VCaP (cell line): ENCODE data around the gene HOXA5.
A peak's percentile ranks its signal among the peaks of the same experiment; 100 is the strongest.

Experiments
- H3K27ac ChIP-seq: fragments of 450-650 bp; 2 replicates; pipeline ENCODE4 v1.5.1; 2017
- CTCF ChIP-seq: fragments of 450-650 bp; conservative IDR thresholded peaks from 2 replicates; pipeline ENCODE4 v1.5.1; 2017; ENCODE audit warnings: mild to moderate bottlenecking, moderate library complexity

Gene HOXA5

DNA sequence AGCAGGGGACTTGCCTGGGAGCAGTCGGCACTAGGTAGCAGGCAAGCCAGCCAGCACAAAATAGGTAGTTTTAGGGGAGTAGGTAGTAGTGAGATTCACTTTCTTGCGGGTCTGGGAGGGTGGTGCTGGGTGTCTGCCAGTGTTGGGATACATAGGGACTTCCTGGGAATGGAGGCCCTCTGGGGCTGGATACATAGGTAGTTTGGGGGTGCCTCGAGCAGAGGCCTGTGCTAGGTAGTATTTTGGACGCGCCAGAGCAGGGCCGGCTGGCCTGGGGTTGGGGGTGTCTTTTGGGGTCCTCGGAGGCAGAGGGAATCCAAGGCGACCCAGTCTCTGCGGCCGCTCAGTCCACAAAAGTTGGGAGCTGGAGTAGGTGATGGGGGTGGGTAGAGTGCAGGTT lies 10.9 kb upstream of the HOXA5 start:
- no peak for TF ChIP-seq CTCF
- H3K27ac ChIP-seq: no peak overlapping the region

GRCh38 chr7:27153526-27153925 lies 10.0 kb upstream of the HOXA5 start:
- H3K27ac ChIP-seq: no peak overlapping the region
- no peak for TF ChIP-seq CTCF

DNA sequence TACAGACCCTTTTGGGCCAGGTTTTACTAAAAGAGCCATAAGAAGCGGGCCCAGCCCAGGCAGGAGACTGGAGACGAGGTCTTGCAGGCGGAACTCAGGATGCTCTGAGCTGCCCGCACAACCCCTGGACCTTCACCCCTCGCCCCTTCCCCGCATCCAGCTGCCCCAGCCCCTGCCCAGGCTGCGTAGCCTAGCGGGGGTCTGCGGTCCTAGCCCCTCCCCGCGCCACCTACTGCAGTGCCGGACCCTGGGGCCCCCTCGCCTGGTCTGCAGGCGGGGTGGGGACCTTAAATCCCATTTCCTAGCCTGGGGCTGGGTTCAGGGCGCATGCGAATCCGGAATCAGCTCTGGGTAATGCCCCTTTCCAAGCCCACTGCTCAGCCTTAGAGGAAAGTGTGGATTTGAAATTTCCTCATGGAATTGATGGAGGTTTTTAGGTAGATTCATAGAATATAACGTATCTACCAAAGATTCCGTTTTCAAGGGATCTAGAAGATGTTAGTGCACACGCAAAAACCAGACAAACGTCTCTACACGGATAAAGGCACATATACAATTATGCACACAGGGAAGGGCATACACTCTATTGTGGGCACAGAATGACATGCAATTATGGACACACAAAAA lies 9.4 kb upstream of the HOXA5 start:
- no peak for TF ChIP-seq CTCF
- H3K27ac ChIP-seq: peak overlapping the region; percentile 94

GRCh38 chr7:27151931-27152815 lies 8.7 kb upstream of the HOXA5 start, which contains the start of gene HOXA3:
TSS of gene HOXA3 (minus strand) at chr7:27152583. CDS start at chr7:27110640, 41,943 bp downstream.
- peak within 1 kb of the TSS; percentile 94 for H3K27ac ChIP-seq
- TF ChIP-seq CTCF: no peak

DNA sequence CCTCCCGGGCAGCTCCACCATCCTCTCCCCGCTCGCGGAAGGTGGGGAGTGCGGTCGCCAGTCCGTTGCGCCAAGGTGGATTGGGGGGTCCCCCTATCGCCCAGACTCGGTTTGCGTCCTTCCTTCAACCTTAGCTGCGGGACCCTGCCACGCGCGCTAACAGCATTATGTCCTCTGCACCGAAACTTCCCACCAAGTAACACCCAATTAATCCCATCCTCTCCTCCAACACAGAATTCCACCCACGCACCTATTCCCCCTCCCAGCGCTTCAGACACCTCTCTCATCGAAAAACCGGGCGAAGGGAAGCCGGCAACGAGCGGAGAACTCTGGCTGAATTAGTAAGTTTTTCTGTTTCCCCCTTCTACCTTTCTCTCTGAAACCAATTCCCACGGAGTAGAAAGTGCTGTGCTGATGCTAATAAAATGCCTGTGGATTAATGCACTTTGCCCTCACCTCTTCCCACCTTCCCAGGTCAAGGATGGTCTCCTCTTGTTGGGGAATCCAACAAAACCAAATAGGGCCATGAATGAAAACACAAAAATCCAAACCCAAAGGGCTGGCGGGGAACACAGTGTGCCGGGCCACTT lies 8.0 kb upstream of the HOXA5 start:
- peak overlapping the region; percentile 94 for H3K27ac ChIP-seq
- TF ChIP-seq CTCF: no peak

- peak overlapping the region; percentile 94 for H3K27ac ChIP-seq
- peak; percentile 95 for TF ChIP-seq CTCF
Measured at GRCh38 chr7:27150568-27151340, 7.3 kb upstream of the HOXA5 start.
